IMR-90 (cell line): ENCODE measurements around the gene A1BG. TPM values are rescaled to one million over a fixed set of nuclear protein-coding genes. Genes with fewer than 3 reads are reported as not detected.

Source experiments
- ATAC-seq: fragments of 200-7000 bp; cut with Tn5 transposase; 2 replicates; pipeline ENCODE4 v1.9.1; 2020; ENCODE audit warnings: low read depth, mild to moderate bottlenecking, moderate library complexity
- BruUV-seq: library from RNA; stranded (reverse); fragments of 400-500 nt; replicated peaks from 2 replicates; lab custom pipeline; 2021; lab: Mats Ljungman, UMichigan
- CTCF ChIA-PET: fragments of 300-600 bp; formaldehyde crosslinking; extraction: SDS; loops from one replicate; lab custom pipeline; 2021; ENCODE audit warnings: antibody characterized with exemption; lab: Yijun Ruan, JAX
- POLR2A ChIA-PET: fragments of 300-600 bp; sonication (Branson Sonifier 250); formaldehyde crosslinking; loops from one replicate; lab custom pipeline; 2022; ENCODE audit warnings: antibody characterized with exemption; ENCODE audit not compliant: unreplicated experiment; lab: Charles Lee
- DNase-seq: peaks from one replicate; pipeline ENCODE4 v3.0.0; 2013
- H2AFZ ChIP-seq: replicated peaks from 2 replicates; pipeline ENCODE3; 2013; ENCODE audit warnings: low read length, mild to moderate bottlenecking; ENCODE audit not compliant: poor library complexity
- H2AK5ac ChIP-seq: 2 replicates; pipeline ENCODE4 v1.6.1; 2013; ENCODE audit warnings: low read depth, low read length, inconsistent platforms
- H2AK9ac ChIP-seq: replicated peaks from 2 replicates; pipeline ENCODE3; 2013; ENCODE audit warnings: mild to moderate bottlenecking, low read depth, low read length, moderate library complexity; ENCODE audit not compliant: poor library complexity
- H2BK120ac ChIP-seq: 2 replicates; pipeline ENCODE4 v1.6.1; 2013; ENCODE audit warnings: low read depth, low read length, inconsistent platforms
- H2BK15ac ChIP-seq: 3 replicates; pipeline ENCODE4 v1.6.1; 2013; ENCODE audit warnings: low read depth, low read length, inconsistent platforms
- H2BK20ac ChIP-seq: 2 replicates; pipeline ENCODE4 v1.6.1; 2013; ENCODE audit warnings: low read depth, mild to moderate bottlenecking, inconsistent platforms, low read length, moderate library complexity
- H2BK5ac ChIP-seq: 2 replicates; pipeline ENCODE4 v1.6.1; 2013; ENCODE audit warnings: mild to moderate bottlenecking, low read depth, low read length, inconsistent platforms; ENCODE audit not compliant: poor library complexity, severe bottlenecking
- H3K14ac ChIP-seq: replicated peaks from 2 replicates; pipeline ENCODE4 v1.6.1; 2013; ENCODE audit warnings: low read depth, low read length, inconsistent platforms
- H3K18ac ChIP-seq: 2 replicates; pipeline ENCODE4 v1.6.1; 2013; ENCODE audit warnings: low read depth, low read length, control low read depth
- H3K23ac ChIP-seq: 2 replicates; pipeline ENCODE4 v1.6.1; 2013; ENCODE audit warnings: low read depth, low read length, inconsistent platforms
- H3K27ac ChIP-seq: 2 replicates; pipeline ENCODE4 v1.5.1; 2013; ENCODE audit warnings: mild to moderate bottlenecking, control low read depth, low read length; ENCODE audit not compliant: insufficient read depth
- H3K27me3 ChIP-seq: 2 replicates; pipeline ENCODE4 v1.6.1; 2013; ENCODE audit warnings: low read length; ENCODE audit not compliant: control insufficient read depth, insufficient read depth
- H3K36me3 ChIP-seq: 2 replicates; pipeline ENCODE4 v1.6.1; 2013; ENCODE audit warnings: low read length, mixed read lengths; ENCODE audit not compliant: control insufficient read depth, insufficient read depth
- H3K4ac ChIP-seq: 2 replicates; pipeline ENCODE4 v1.6.1; 2013; ENCODE audit warnings: low read depth, low read length, inconsistent platforms
- H3K4me1 ChIP-seq: 2 replicates; pipeline ENCODE4 v1.6.1; 2013; ENCODE audit warnings: low read length, mixed read lengths; ENCODE audit not compliant: control insufficient read depth, insufficient read depth
- H3K4me2 ChIP-seq: 2 replicates; pipeline ENCODE4 v1.6.1; 2013; ENCODE audit warnings: low read depth, mild to moderate bottlenecking, control low read depth, low read length, moderate library complexity
- H3K4me3 ChIP-seq: 2 replicates; pipeline ENCODE4 v1.5.1; 2013; ENCODE audit warnings: low read depth, mild to moderate bottlenecking, control low read depth, low read length, moderate library complexity; ENCODE audit not compliant: insufficient read depth
- H3K56ac ChIP-seq: 2 replicates; pipeline ENCODE4 v1.6.1; 2013; ENCODE audit warnings: low read length, inconsistent platforms; ENCODE audit not compliant: insufficient read depth; ENCODE audit errors: extremely low read depth
- H3K79me1 ChIP-seq, 2 experiments: 2 replicates each; pipeline ENCODE4 v1.6.1; 2013; ENCODE audit warnings: low read length in 2 of 2, inconsistent platforms in 1 of 2, low read depth in 1 of 2
- H3K9ac ChIP-seq: 2 replicates; pipeline ENCODE4 v1.6.1; 2013; ENCODE audit warnings: low read depth, low read length, control low read depth
- H3K9me1 ChIP-seq: 2 replicates; pipeline ENCODE4 v1.6.1; 2013; ENCODE audit warnings: low read length, inconsistent platforms; ENCODE audit not compliant: insufficient read depth
- H3K9me3 ChIP-seq: 2 replicates; pipeline ENCODE4 v1.6.1; 2013; ENCODE audit warnings: low read length; ENCODE audit not compliant: control insufficient read depth, insufficient read depth
- H4K20me1 ChIP-seq: 2 replicates; pipeline ENCODE4 v1.6.1; 2013; ENCODE audit warnings: low read length, inconsistent platforms; ENCODE audit not compliant: insufficient read depth
- H4K5ac ChIP-seq: 2 replicates; pipeline ENCODE4 v1.6.1; 2013; ENCODE audit warnings: mild to moderate bottlenecking, low read depth, low read length, control low read depth
- H4K8ac ChIP-seq, 2 experiments: 2 replicates each; pipeline ENCODE4 v1.6.1; 2013; ENCODE audit warnings: low read depth in 2 of 2, low read length in 2 of 2, control low read depth in 1 of 2, inconsistent platforms in 1 of 2
- H4K91ac ChIP-seq: 2 replicates; pipeline ENCODE4 v1.6.1; 2013; ENCODE audit warnings: low read depth, low read length, inconsistent platforms; ENCODE audit not compliant: insufficient read depth
- CEBPB ChIP-seq: IDR thresholded peaks from 2 replicates; pipeline ENCODE4 v1.6.1; 2012; ENCODE audit warnings: low read depth, low read length, improper control_type of control experiment
- CHD1 ChIP-seq: IDR thresholded peaks from 2 replicates; pipeline ENCODE4 v1.6.1; 2012; ENCODE audit warnings: low read depth, low read length, improper control_type of control experiment
- CTCF ChIP-seq: conservative IDR thresholded peaks from 2 replicates; pipeline ENCODE4 v1.5.1; 2012; ENCODE audit warnings: mild to moderate bottlenecking, low read depth, low read length, improper control_type of control experiment
- ELK1 ChIP-seq: fragments of 150-350 bp; IDR thresholded peaks from 2 replicates; pipeline ENCODE4 v1.6.1; 2016; ENCODE audit warnings: low read depth, mild to moderate bottlenecking, low read length, moderate library complexity, borderline replicate concordance
- MAFK ChIP-seq: IDR thresholded peaks from 2 replicates; pipeline ENCODE4 v1.6.1; 2012; ENCODE audit warnings: low read depth, low read length, improper control_type of control experiment
- MAZ ChIP-seq: IDR thresholded peaks from 2 replicates; pipeline ENCODE4 v1.6.1; 2012; ENCODE audit warnings: low read depth, mild to moderate bottlenecking, low read length, improper control_type of control experiment, moderate library complexity, borderline replicate concordance
- MXI1 ChIP-seq: IDR thresholded peaks from 2 replicates; pipeline ENCODE4 v1.6.1; 2012; ENCODE audit warnings: low read depth, mild to moderate bottlenecking, low read length, moderate library complexity, borderline replicate concordance
- WGBS, 2 experiments: methylation state at CpG; one replicate each; pipeline versions ENCODE4 v1.1.5 to v1.1.7; 2013; ENCODE audit warnings: missing lambda C conversion rate in 2 of 2; ENCODE audit not compliant: insufficient read length in 1 of 2; ENCODE audit errors: extremely low coverage in 2 of 2; 5-methylcytosine and 5-hydroxymethylcytosine counted together
- dilution Hi-C: fragments of 300-500 bp; cut with HindIII; formaldehyde crosslinking; loops from one replicate; pipeline ENCODE4 v1.14.3; 2018; ENCODE audit warnings: low sequenced_read_pairs; ENCODE audit not compliant: unreplicated experiment
- in situ Hi-C: fragments of 300-500 bp; cut with MboI; formaldehyde crosslinking; loops from 3 replicates; pipeline ENCODE4 v1.14.3; 2019; ENCODE audit warnings: low sequenced_read_pairs, inconsistent platforms, mixed read lengths
- intact Hi-C: fragments of 100-400 bp; cut with micrococcal nuclease; formaldehyde crosslinking; loops from 2 replicates; pipeline ENCODE4 v1.10.0; 2022
- polyA plus RNA-seq, 3 experiments: library from polyadenylated mRNA; depleted of rRNA; stranded (reverse); fragments of >200 nt; gene quantifications; 2 replicates each; pipeline ENCODE4 v1.2.3, GENCODE V29; 2012; ENCODE audit warnings: low replicate concordance in 1 of 3
- total RNA-seq: library from RNA; depleted of rRNA; stranded (reverse); fragments of >200 nt; gene quantifications from 2 replicates; pipeline ENCODE4 v1.2.3, GENCODE V29; 2012

The A1BG gene
- total and polyA plus RNA-seq, 2 of the 4 experiments (the other 2 are of a cell fraction) = 4.5 to 54.5 TPM

DNA sequence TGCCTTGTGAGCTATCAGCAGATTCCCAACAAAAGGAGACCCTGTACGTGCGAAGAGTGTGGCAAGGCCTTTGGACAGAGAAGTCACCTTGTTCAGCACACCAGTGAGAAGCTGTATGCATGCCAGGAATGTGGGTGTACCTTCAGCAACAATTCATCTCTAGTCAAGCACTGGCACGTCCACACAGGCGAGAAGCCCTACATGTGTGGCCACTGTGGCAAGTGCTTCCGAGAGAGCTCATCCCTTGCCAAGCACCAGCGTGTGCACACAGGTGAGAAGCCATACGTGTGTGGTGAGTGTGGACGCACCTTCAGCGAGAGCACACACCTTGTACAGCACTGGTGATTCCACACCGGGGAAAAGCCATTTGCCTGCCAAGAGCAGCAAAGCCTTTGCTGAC is 34.1 kb downstream of the A1BG start:
- WGBS, 2 experiments = 97% methylated on average over 8 of the region's 10 CpGs; no CpG with 5 or more reads in 1 of the 2 experiments
- ChIA-PET POLR2A (no interaction called here), CTCF (no interaction called here)
- Histone ChIP-seq H3K4ac (no peak overlapping the region), H3K4me3 (no peak overlapping the region), H4K8ac (no peak overlapping the region), H4K5ac (no peak overlapping the region), H2BK120ac (no peak overlapping the region), H3K56ac (no peak overlapping the region), H3K27ac (no peak overlapping the region), H2AK5ac (no peak overlapping the region), H3K9me3 (no peaks in the 10 kb centered on the region), H4K20me1 (peaks cover 28% of the 10 kb centered on the region), H2BK15ac (no peak overlapping the region), H3K4me1 (no peaks in the 10 kb centered on the region), H3K4me2 (no peak overlapping the region), H2AK9ac (no peak overlapping the region), H3K79me1 (peaks cover 14 to 34% of the 10 kb centered on the region in 2 experiments; a peak in 3 of 4 replicates), H3K36me3 (peaks cover 23% of the 10 kb centered on the region), H2AFZ (no peak overlapping the region), H3K18ac (no peak overlapping the region), H3K23ac (no peak overlapping the region), H3K14ac (no peak overlapping the region), H2BK20ac (no peak overlapping the region), H3K9me1 (0 out of 2 replicates have a peak, but pooled peaks cover 10% of the 10 kb centered on the region), H3K9ac (no peak overlapping the region), H3K27me3 (no peaks in the 10 kb centered on the region), H4K91ac (no peak overlapping the region), H2BK5ac (no peak overlapping the region)
- no TSS peak for BruUV-seq
- TF ChIP-seq MAFK (no peak), CTCF (no peak), MAZ (no peak), ELK1 (no peak), MXI1 (no peak), CHD1 (no peak), CEBPB (no peak)
- intact Hi-C loops (no loop called here), in situ Hi-C loops (no loop called here), dilution Hi-C loops (no loop called here)
- no peak for DNase-seq
- no peak for ATAC-seq
